ENCODE results near the gene MBP.
A peak's percentile ranks its signal among the peaks of the same experiment; 100 is the strongest.

The MBP gene

DNA sequence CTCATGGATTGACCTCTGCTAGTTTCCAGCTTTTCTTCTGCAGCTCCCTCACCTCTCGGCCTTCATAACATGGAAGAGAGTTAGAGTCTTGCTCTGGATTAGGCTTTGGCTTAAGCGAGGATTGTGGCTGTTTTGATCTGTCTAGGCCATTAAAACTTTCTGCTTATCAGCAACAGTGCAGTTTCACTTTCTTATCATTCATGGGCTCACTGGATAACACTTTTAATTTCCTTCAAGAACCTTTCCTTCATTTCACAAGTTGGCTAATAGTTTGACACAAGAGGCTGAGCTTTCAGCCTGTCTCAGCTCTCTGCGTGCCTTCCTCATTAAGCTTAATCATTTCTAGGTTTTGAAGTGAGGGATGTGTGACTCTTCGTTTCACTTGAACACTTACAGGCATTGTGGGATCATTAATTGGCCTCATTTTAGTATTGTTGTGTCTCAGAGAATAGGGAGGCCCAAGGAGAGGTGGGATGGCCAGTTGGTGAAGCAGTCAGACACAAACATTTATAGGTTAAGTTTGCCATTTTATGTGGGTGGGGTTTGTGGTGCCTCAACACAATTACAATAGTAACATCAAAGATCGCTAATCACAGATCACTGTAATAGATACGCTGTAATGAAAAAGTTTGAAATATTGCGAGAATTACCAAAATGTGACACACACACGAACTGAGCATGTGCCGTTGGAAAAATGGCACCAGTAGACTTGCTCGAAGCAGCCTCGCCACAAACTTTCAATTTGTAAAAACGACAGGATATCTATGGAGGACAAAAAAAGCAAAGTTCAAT lies 180.9 kb downstream of the MBP start:
- TF ChIP-seq, protein P1, sequence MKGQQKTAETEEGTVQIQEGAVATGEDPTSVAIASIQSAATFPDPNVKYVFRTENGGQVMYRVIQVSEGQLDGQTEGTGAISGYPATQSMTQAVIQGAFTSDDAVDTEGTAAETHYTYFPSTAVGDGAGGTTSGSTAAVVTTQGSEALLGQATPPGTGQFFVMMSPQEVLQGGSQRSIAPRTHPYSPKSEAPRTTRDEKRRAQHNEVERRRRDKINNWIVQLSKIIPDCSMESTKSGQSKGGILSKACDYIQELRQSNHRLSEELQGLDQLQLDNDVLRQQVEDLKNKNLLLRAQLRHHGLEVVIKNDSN (IDR thresholded peaks at IDR 0.05), result no peak
- TF ChIP-seq TEAD4 (IDR thresholded peaks at IDR 0.05) (no peak), TCF12 (IDR thresholded peaks at IDR 0.05; ENCODE audit: low read depth) (no peak), TAF1 (IDR thresholded peaks at IDR 0.05; ENCODE audit: low read depth) (no peak), EP300 (IDR thresholded peaks at IDR 0.05; ENCODE audit: borderline replicate concordance) (no peak), CREB1 (IDR thresholded peaks at IDR 0.05; ENCODE audit: low read depth) (no peak), RAD21 (IDR thresholded peaks at IDR 0.05; ENCODE audit: low read depth) (no peak), EGR1 (IDR thresholded peaks at IDR 0.05) (no peak), ZBTB7A (IDR thresholded peaks at IDR 0.05; ENCODE audit: low read depth) (no peak), YY1 (IDR thresholded peaks at IDR 0.05; ENCODE audit: low read depth) (no peak), CEBPB (IDR thresholded peaks at IDR 0.05) (no peak), FOXM1 (IDR thresholded peaks at IDR 0.05; ENCODE audit: borderline replicate concordance, low read depth) (no peak), NFIC (IDR thresholded peaks at IDR 0.05) (no peak)
- TF ChIP-seq, protein P2, sequence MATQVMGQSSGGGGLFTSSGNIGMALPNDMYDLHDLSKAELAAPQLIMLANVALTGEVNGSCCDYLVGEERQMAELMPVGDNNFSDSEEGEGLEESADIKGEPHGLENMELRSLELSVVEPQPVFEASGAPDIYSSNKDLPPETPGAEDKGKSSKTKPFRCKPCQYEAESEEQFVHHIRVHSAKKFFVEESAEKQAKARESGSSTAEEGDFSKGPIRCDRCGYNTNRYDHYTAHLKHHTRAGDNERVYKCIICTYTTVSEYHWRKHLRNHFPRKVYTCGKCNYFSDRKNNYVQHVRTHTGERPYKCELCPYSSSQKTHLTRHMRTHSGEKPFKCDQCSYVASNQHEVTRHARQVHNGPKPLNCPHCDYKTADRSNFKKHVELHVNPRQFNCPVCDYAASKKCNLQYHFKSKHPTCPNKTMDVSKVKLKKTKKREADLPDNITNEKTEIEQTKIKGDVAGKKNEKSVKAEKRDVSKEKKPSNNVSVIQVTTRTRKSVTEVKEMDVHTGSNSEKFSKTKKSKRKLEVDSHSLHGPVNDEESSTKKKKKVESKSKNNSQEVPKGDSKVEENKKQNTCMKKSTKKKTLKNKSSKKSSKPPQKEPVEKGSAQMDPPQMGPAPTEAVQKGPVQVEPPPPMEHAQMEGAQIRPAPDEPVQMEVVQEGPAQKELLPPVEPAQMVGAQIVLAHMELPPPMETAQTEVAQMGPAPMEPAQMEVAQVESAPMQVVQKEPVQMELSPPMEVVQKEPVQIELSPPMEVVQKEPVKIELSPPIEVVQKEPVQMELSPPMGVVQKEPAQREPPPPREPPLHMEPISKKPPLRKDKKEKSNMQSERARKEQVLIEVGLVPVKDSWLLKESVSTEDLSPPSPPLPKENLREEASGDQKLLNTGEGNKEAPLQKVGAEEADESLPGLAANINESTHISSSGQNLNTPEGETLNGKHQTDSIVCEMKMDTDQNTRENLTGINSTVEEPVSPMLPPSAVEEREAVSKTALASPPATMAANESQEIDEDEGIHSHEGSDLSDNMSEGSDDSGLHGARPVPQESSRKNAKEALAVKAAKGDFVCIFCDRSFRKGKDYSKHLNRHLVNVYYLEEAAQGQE (IDR thresholded peaks at IDR 0.05; ENCODE audit: low read depth), result no peak
- TF ChIP-seq, protein P3, sequence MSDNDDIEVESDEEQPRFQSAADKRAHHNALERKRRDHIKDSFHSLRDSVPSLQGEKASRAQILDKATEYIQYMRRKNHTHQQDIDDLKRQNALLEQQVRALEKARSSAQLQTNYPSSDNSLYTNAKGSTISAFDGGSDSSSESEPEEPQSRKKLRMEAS (IDR thresholded peaks at IDR 0.05), result no peak

DNA sequence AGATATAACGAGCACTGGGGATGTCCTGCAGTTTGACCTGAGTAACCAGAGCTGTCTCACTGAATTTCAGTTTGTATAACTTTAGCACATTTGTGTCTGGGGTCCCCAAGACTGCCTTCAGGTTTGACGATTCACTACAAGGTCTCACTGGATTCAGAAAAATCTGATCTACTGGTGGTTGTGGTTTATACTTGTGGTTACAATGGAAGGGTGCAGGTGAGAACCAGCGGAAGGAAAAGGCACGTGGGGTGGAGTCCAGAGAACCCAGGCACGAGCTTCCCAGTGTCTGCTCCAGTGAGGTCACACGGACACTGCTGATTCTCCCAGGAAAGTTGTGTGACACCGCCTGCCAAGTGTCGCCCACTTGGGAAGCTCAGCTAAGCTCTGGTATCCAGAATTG lies 184.2 kb downstream of the MBP start:
- TF ChIP-seq, protein P3 (IDR thresholded peaks at IDR 0.05), result no peak
- TF ChIP-seq TAF1 (IDR thresholded peaks at IDR 0.05; ENCODE audit: low read depth) (no peak), ZBTB7A (IDR thresholded peaks at IDR 0.05; ENCODE audit: low read depth) (no peak), TCF12 (IDR thresholded peaks at IDR 0.05; ENCODE audit: low read depth) (no peak), NFIC (IDR thresholded peaks at IDR 0.05) (no peak), EP300 (IDR thresholded peaks at IDR 0.05; ENCODE audit: borderline replicate concordance) (no peak), CEBPB (IDR thresholded peaks at IDR 0.05) (no peak)
- TF ChIP-seq, protein P1 (IDR thresholded peaks at IDR 0.05), result no peak
- TF ChIP-seq, protein P2 (IDR thresholded peaks at IDR 0.05; ENCODE audit: low read depth), result no peak

DNA sequence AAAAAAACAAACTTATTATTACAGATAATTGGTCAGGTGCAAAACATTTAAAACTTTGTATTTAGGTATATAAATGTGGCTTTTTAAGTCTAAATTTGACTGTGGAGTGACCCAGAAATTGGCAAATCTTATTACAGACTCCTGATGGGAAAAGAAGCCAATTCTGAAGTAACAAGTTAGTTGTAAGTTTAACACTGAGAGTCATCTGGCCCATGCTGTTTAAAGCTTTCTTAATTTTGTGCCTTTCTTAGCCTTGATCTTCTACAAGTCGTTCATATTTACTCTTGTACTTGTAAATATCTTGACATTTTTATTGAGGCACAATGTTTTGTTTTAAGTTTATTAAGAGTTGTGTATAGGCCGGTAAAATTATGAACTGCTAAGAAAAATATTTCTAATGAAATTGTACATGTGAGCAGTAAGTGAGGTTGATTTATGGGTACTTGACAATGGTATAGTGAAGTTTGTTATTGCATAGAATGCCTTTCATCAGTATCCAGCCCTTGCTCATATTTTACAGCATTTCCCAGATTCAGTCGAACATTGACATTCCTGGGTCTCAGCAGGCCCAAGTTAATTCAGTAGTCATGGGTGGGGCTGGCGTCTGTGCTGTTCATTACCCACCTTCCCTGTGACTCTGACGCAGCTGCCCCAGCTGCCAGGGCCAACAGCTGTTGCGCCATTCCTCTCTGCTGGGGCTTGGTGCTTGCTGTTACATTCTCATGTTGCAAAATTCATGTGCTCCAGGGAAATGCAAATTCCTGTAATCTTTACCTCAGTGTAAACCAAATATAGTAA lies 188.8 kb downstream of the MBP start:
- TF ChIP-seq TEAD4 (IDR thresholded peaks at IDR 0.05) (peak; percentile 61; the same call in 1 of the 2 replicates), TAF1 (IDR thresholded peaks at IDR 0.05; ENCODE audit: low read depth) (no peak), YY1 (IDR thresholded peaks at IDR 0.05; ENCODE audit: low read depth) (no peak), CEBPB (IDR thresholded peaks at IDR 0.05) (peak; percentile 93), TCF12 (IDR thresholded peaks at IDR 0.05; ENCODE audit: low read depth) (peak; percentile 59; the same call in 1 of the 2 replicates), NFIC (IDR thresholded peaks at IDR 0.05) (0 out of 2 replicates have a peak, but pooled peaks have one; percentile 28), FOXM1 (IDR thresholded peaks at IDR 0.05; ENCODE audit: borderline replicate concordance, low read depth) (no peak)

DNA sequence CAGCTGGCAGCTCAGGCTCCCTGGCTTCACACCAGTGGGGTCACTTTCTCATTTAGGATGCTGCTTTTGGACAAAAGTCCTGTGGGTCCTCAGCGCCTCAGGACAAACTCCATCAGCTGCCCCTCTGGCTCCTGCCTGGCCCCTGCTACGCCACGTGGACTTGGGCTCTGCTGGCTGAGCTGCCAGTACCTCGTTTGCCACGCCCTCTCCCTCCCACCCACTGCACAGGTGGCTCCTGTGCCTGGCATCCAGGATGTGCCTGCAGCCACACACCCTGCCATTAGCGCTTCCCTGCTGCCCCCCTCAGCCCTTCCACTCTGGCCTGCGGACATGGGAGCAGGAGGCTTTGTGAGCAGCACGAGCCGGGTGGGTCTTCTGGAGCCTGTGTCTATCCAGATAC lies 191.3 kb downstream of the MBP start:
- TF ChIP-seq, protein P3 (IDR thresholded peaks at IDR 0.05), result 0 out of 2 replicates have a peak, but pooled peaks have one; percentile 17
- no peak for TF ChIP-seq TEAD4 (IDR thresholded peaks at IDR 0.05)
- TF ChIP-seq EP300 (IDR thresholded peaks at IDR 0.05; ENCODE audit: borderline replicate concordance), result no peak

DNA sequence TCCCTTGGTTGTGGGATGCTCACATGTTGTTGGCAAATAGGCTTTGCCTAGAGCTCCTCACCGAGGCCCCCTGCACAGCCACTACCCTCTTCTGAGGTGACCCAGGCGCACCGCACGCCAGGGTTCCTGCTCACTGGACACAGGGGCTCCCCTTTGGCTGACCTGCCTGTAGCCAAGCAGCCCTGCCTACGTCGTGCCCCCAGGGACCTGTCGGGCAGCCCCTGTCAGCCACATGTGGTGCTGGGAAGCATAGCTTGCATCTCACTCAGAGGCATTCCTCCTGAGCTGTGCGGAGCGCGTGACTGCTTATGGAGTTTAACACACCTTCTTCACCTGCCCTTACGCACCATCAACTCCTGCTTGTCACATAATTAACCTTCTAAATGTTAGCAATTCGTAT lies 194.0 kb downstream of the MBP start:
- no peak for TF ChIP-seq NFIC (IDR thresholded peaks at IDR 0.05)
- TF ChIP-seq YY1 (IDR thresholded peaks at IDR 0.05; ENCODE audit: low read depth), result no peak
- no peak for TF ChIP-seq FOXM1 (IDR thresholded peaks at IDR 0.05; ENCODE audit: borderline replicate concordance, low read depth)
- no peak for TF ChIP-seq ZBTB7A (IDR thresholded peaks at IDR 0.05; ENCODE audit: low read depth)
